Upper lobe of right lung (tissue), 1 donor: ENCODE data around the gene AFTPH. TPM values are rescaled to one million over a fixed set of nuclear protein-coding genes. Genes with fewer than 3 reads are reported as not detected.
A peak's percentile ranks its signal among the peaks of the same experiment; 100 is the strongest.

Experiments used
- ATAC-seq: fragments of 200-7000 bp; cut with Tn5 transposase; one replicate; pipeline ENCODE4 v1.9.1; 2020; ENCODE audit warnings: mild to moderate bottlenecking, moderate library complexity
- DNase-seq: peaks from one replicate; pipeline ENCODE4 v3.0.0-alpha.2; 2020
- H3K27ac ChIP-seq: fragments of 200-600 bp; one replicate; pipeline ENCODE4 v1.8.0; 2022
- H3K27me3 ChIP-seq: fragments of 200-600 bp; one replicate; pipeline ENCODE4 v1.8.0; 2022; ENCODE audit warnings: mild to moderate bottlenecking
- H3K36me3 ChIP-seq: fragments of 200-600 bp; one replicate; pipeline ENCODE4 v1.8.0; 2022
- H3K4me1 ChIP-seq: fragments of 200-600 bp; one replicate; pipeline ENCODE4 v1.8.0; 2022
- H3K4me3 ChIP-seq: fragments of 200-600 bp; one replicate; pipeline ENCODE4 v1.8.0; 2022; ENCODE audit warnings: mild to moderate bottlenecking
- H3K9me3 ChIP-seq: fragments of 200-600 bp; one replicate; pipeline ENCODE4 v1.8.0; 2022
- intact Hi-C: fragments of 100-400 bp; cut with DNase I; formaldehyde crosslinking; loops from one replicate; pipeline ENCODE4 v1.11.0; 2022
- long read RNA-seq: library from polyadenylated mRNA; unstranded; transcript quantifications from one replicate; pipeline ENCODE4 v2.0.0, GENCODE V29; 2021
- total RNA-seq: library from RNA; stranded (reverse); fragmentation: NEBNext Ultra II Directional; extraction: Animal tissue kit (Norgen Biotek cat#: 25700); gene quantifications from one replicate; pipeline ENCODE4 v1.2.1, GENCODE V29; 2021
- TF ChIP-seq, protein P1 (sequence below): fragments of 200-600 bp; IDR thresholded peaks from one replicate; pipeline ENCODE4 v1.8.0; 2022; ENCODE audit warnings: antibody characterized with exemption
- donor health status: DM: no; HTN: yes; CAD: no; lungs with severe emphysema.

The AFTPH gene, protein sequence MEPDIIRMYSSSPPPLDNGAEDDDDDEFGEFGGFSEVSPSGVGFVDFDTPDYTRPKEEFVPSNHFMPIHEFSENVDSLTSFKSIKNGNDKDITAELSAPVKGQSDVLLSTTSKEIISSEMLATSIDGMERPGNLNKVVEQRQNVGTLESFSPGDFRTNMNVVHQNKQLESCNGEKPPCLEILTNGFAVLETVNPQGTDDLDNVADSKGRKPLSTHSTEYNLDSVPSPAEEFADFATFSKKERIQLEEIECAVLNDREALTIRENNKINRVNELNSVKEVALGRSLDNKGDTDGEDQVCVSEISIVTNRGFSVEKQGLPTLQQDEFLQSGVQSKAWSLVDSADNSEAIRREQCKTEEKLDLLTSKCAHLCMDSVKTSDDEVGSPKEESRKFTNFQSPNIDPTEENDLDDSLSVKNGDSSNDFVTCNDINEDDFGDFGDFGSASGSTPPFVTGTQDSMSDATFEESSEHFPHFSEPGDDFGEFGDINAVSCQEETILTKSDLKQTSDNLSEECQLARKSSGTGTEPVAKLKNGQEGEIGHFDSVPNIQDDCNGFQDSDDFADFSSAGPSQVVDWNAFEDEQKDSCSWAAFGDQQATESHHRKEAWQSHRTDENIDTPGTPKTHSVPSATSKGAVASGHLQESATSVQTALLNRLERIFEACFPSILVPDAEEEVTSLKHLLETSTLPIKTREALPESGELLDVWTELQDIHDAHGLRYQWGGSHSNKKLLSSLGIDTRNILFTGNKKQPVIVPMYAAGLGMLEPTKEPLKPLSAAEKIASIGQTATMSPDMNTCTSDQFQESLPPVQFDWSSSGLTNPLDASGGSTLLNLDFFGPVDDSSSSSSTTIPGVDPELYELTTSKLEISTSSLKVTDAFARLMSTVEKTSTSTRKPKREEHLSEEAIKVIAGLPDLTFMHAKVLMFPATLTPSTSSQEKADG
- 40.2 TPM for total RNA-seq
- long read RNA-seq, full-length matches to known transcripts = 43 of 97 reads
- long read RNA-seq, partial matches to known transcripts = 11 of 97 reads
- long read RNA-seq, other reads (novel, unspliced or antisense) = 43 of 97 reads

DNA sequence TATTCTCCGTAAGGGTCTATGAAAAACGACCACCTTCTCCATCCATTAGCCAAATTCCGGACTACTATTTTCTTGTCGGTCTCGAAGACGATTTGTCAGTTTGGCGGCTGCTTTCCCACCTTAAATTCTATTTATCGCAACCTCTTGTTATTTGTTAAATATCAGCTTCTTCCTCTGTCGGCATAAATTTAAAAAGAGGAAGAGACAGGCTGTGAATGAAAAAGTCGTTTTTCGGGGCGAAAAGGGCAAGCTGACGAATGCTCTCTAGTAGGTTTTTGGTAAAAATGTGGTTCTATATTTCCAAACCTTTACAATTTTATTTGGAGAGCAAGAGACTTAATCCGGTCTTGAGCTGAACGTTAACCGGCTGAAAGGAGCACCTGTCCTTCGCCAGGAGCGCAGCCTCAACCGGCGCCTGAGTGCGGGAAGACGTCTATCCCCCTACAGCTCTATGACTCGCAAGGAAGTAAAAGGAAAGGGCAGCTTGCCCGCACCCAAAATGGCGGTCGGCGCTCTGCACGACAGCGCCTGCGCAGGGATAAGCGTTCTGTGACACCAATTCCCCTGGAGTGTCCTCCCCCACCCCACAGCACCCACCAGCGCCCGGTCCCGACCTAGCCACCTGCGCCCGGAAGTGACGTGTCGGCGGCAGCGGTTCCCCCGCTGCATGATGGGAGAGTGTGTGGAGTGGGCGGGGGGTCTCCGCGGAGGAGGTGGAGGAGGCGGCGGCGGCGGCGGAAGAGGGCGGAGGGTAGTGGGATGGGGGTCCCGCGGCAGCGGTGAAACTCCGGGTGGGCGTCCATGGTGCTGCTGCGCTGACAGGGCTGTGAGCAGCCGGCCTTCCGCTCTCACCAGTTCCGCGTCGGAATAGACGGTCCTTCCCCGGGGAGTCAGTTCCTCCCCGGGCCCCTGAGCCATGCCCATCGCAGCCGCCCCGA, at the start of gene AFTPH:
Gene AFTPH (plus strand): TSS at position 663 of the 938 bp plus-strand sequence. CDS start 27,147 bp downstream, outside the sequence.
- Histone ChIP-seq H3K4me1 (peaks cover 19% of the 10 kb centered on the region), H3K36me3 (no peaks in the 10 kb centered on the region), H3K9me3 (no peaks in the 10 kb centered on the region), H3K27ac (peak within 1 kb of the TSS; percentile 94), H3K4me3 (peak within 1 kb of the TSS; percentile 94), H3K27me3 (no peaks in the 10 kb centered on the region)
- TF ChIP-seq, protein P1, sequence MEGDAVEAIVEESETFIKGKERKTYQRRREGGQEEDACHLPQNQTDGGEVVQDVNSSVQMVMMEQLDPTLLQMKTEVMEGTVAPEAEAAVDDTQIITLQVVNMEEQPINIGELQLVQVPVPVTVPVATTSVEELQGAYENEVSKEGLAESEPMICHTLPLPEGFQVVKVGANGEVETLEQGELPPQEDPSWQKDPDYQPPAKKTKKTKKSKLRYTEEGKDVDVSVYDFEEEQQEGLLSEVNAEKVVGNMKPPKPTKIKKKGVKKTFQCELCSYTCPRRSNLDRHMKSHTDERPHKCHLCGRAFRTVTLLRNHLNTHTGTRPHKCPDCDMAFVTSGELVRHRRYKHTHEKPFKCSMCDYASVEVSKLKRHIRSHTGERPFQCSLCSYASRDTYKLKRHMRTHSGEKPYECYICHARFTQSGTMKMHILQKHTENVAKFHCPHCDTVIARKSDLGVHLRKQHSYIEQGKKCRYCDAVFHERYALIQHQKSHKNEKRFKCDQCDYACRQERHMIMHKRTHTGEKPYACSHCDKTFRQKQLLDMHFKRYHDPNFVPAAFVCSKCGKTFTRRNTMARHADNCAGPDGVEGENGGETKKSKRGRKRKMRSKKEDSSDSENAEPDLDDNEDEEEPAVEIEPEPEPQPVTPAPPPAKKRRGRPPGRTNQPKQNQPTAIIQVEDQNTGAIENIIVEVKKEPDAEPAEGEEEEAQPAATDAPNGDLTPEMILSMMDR = no peak
- intact Hi-C loops = no loop called here
- DNase-seq = peak; percentile 100
- peak; percentile 99 for ATAC-seq

DNA sequence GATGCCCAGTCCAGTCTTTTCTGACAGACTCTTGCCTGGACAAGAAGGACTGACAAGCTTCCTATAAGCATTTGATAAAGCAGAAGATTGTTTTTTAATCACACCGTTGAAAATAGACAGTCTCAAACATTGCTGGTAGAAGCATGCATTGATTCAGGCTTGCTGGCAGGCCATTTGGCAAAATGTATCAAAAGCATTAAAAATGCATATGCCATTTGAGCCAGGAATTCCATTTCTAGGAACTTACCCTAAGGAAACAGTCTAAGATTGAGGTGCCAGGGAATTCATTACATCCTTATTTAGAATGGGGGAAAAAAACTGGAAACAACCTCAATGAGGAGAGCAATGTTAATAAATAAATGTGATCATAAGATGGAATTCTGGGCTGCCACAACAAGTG, 49.5 kb upstream of the AFTPH start:
- Histone ChIP-seq H3K4me3 (no peak overlapping the region), H3K27ac (no peak overlapping the region), H3K36me3 (no peaks in the 10 kb centered on the region), H3K4me1 (no peaks in the 10 kb centered on the region), H3K27me3 (no peaks in the 10 kb centered on the region), H3K9me3 (no peaks in the 10 kb centered on the region)
- no peak for ATAC-seq
- intact Hi-C loops = no loop called here
- TF ChIP-seq, protein P1 = no peak
- no peak for DNase-seq

DNA sequence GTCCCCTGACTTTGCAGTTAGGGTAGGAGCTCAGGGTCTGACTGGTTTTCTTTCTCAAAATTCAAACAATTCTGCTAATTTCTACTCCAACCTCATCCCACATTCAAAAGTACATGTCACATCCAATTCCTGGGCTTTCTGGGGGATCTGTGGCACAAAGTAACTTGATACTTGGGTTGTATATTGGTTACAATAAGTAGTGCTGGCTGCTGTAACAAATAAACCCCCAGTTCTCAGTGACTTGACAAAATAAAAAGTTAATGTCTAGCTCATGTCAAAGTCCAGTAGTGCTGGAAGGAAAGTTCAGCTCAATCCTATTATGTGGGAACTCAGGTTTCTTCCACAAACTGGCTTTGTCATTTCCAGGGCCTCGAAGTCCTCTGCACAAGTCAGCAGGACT, 47.1 kb upstream of the AFTPH start:
- Histone ChIP-seq H3K27ac (no peak overlapping the region), H3K4me3 (no peak overlapping the region), H3K27me3 (no peaks in the 10 kb centered on the region), H3K36me3 (no peaks in the 10 kb centered on the region), H3K4me1 (no peaks in the 10 kb centered on the region), H3K9me3 (no peaks in the 10 kb centered on the region)
- no peak for DNase-seq
- TF ChIP-seq, protein P1 = no peak
- intact Hi-C loops = no loop called here
- ATAC-seq = no peak

DNA sequence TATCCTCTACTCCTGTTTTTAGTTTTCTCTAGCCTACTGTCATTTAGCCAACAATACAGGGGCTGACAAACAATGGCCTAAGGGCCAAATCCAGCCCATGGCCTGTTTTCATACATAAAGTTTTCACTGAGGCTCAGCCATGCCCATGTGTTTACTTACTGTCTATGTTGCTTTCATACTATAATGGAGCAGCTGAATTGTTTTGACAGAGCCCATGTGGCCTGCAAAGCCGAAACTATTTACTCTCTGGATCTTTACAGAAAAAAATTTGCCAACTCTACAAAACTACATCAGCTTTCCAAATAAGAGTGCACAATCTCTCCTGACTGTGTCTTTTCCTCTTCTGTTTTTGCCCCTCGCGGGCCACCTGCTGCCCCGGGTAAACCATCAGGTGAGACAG, 46.1 kb upstream of the AFTPH start:
- intact Hi-C loops = no loop called here
- Histone ChIP-seq H3K4me3 (no peak overlapping the region), H3K9me3 (no peaks in the 10 kb centered on the region), H3K27me3 (no peaks in the 10 kb centered on the region), H3K27ac (no peak overlapping the region), H3K4me1 (no peaks in the 10 kb centered on the region), H3K36me3 (no peaks in the 10 kb centered on the region)
- TF ChIP-seq, protein P1 = no peak
- ATAC-seq = no peak
- no peak for DNase-seq
